ENCODE data around the gene ZNRF1. TPM values are rescaled to one million over a fixed set of nuclear protein-coding genes. Genes with fewer than 3 reads are reported as not detected.

ZNRF1 gene
- total and polyA plus RNA-seq, 2 of the 13 experiments (the other 11 are each of a cell fraction or from before 2014, with no cell fraction given) = 43.9 to 58.7 TPM

GRCh38 chr16:75116911-75117245, 118.1 kb downstream of the ZNRF1 start (continued):
- TF ChIP-seq, protein P1, sequence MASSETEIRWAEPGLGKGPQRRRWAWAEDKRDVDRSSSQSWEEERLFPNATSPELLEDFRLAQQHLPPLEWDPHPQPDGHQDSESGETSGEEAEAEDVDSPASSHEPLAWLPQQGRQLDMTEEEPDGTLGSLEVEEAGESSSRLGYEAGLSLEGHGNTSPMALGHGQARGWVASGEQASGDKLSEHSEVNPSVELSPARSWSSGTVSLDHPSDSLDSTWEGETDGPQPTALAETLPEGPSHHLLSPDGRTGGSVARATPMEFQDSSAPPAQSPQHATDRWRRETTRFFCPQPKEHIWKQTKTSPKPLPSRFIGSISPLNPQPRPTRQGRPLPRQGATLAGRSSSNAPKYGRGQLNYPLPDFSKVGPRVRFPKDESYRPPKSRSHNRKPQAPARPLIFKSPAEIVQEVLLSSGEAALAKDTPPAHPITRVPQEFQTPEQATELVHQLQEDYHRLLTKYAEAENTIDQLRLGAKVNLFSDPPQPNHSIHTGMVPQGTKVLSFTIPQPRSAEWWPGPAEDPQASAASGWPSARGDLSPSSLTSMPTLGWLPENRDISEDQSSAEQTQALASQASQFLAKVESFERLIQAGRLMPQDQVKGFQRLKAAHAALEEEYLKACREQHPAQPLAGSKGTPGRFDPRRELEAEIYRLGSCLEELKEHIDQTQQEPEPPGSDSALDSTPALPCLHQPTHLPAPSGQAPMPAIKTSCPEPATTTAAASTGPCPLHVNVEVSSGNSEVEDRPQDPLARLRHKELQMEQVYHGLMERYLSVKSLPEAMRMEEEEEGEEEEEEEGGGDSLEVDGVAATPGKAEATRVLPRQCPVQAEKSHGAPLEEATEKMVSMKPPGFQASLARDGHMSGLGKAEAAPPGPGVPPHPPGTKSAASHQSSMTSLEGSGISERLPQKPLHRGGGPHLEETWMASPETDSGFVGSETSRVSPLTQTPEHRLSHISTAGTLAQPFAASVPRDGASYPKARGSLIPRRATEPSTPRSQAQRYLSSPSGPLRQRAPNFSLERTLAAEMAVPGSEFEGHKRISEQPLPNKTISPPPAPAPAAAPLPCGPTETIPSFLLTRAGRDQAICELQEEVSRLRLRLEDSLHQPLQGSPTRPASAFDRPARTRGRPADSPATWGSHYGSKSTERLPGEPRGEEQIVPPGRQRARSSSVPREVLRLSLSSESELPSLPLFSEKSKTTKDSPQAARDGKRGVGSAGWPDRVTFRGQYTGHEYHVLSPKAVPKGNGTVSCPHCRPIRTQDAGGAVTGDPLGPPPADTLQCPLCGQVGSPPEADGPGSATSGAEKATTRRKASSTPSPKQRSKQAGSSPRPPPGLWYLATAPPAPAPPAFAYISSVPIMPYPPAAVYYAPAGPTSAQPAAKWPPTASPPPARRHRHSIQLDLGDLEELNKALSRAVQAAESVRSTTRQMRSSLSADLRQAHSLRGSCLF (CRISPR knock-in tag; IDR thresholded peaks at IDR 0.05; ENCODE audit: borderline replicate concordance) = no peak
- TF ChIP-seq XRCC5 (optimal IDR thresholded peaks at IDR 0.05; ENCODE audit: low read length) (no peak), EZH2 (conservative IDR thresholded peaks at IDR 0.05; ENCODE audit: low read depth, low read length) (no peak), RBAK (CRISPR knock-in tag; IDR thresholded peaks at IDR 0.05) (no peak), ZNF713 (CRISPR knock-in tag; IDR thresholded peaks at IDR 0.05) (no peak), ZMYM2 (CRISPR knock-in tag; IDR thresholded peaks at IDR 0.05) (no peak), ATF7-NPFF (CRISPR knock-in tag; IDR thresholded peaks at IDR 0.05; ENCODE audit: low read depth) (no peak; the same call in 1 of the 2 replicates), IRF1 (CRISPR knock-in tag; IDR thresholded peaks at IDR 0.05; ENCODE audit: low read depth) (no peak), KLF9 (CRISPR knock-in tag; IDR thresholded peaks at IDR 0.05; ENCODE audit: low read depth) (no peak), ZNF318 (CRISPR knock-in tag; IDR thresholded peaks at IDR 0.05) (no peak), PRDM4 (CRISPR knock-in tag; IDR thresholded peaks at IDR 0.05; ENCODE audit: borderline replicate concordance) (no peak)

Data from HepG2 (cell line).